GM06990 (cell line): ENCODE data around the gene GPR68.

Experiments used
- DNase-seq: peaks from one replicate; pipeline ENCODE4 v3.0.0-alpha.2; 2011; ENCODE audit not compliant: insufficient read length; ENCODE audit errors: extremely low read depth
- H3K27me3 ChIP-seq: replicated peaks from 2 replicates; pipeline ENCODE4 v1.6.0; 2011; ENCODE audit warnings: low read length; ENCODE audit not compliant: control insufficient read depth, insufficient read depth
- H3K36me3 ChIP-seq: 2 replicates; pipeline ENCODE4 v1.5.1; 2011; ENCODE audit warnings: low read length; ENCODE audit not compliant: control insufficient read depth, insufficient read depth
- H3K4me3 ChIP-seq: replicated peaks from 2 replicates; pipeline ENCODE4 v1.5.1; 2011; ENCODE audit warnings: low read depth, mild to moderate bottlenecking, control low read depth, low read length
- CTCF ChIP-seq: IDR thresholded peaks from 2 replicates; pipeline ENCODE4 v1.5.1; 2011; ENCODE audit warnings: low read length, control low read depth, mild to moderate bottlenecking, inconsistent platforms; ENCODE audit not compliant: insufficient read depth, poor library complexity, severe bottlenecking

Gene GPR68

GRCh38 chr14:91258876-91259275 is 14.4 kb upstream of the GPR68 start:
- no peaks in the 10 kb centered on the region for H3K36me3 ChIP-seq
- H3K27me3 ChIP-seq, result no peaks in the 10 kb centered on the region
- H3K4me3 ChIP-seq, result no peak overlapping the region
- no peak for DNase-seq
- no peak for TF ChIP-seq CTCF

- Histone ChIP-seq H3K36me3 (no peaks in the 10 kb centered on the region), H3K27me3 (no peaks in the 10 kb centered on the region), H3K4me3 (no peak overlapping the region)
- no peak for DNase-seq
- no peak for TF ChIP-seq CTCF
Observed at GRCh38 chr14:91258011-91258618, 13.6 kb upstream of the GPR68 start.

- H3K27me3 ChIP-seq, result no peaks in the 10 kb centered on the region
- H3K4me3 ChIP-seq, result no peak overlapping the region
- TF ChIP-seq CTCF, result no peak
- no peak for DNase-seq
- H3K36me3 ChIP-seq, result no peaks in the 10 kb centered on the region
Observed at GRCh38 chr14:91257328-91258010, 13.0 kb upstream of the GPR68 start.

- Histone ChIP-seq H3K27me3 (no peaks in the 10 kb centered on the region), H3K4me3 (no peak overlapping the region), H3K36me3 (no peaks in the 10 kb centered on the region)
- no peak for DNase-seq
- no peak for TF ChIP-seq CTCF
Observed at GRCh38 chr14:91256661-91257060, 12.2 kb upstream of the GPR68 start.

GRCh38 chr14:91255026-91255695 is 10.7 kb upstream of the GPR68 start:
- no peak overlapping the region for H3K4me3 ChIP-seq
- H3K27me3 ChIP-seq, result no peaks in the 10 kb centered on the region
- no peak for DNase-seq
- no peak for TF ChIP-seq CTCF
- no peaks in the 10 kb centered on the region for H3K36me3 ChIP-seq
